ENCODE data around the gene SLC24A3.

- TF ChIP-seq CTCF (IDR thresholded peaks at IDR 0.05) (no peak), POLR2A (IDR thresholded peaks at IDR 0.05) (no peak), POLR2AphosphoS5 (IDR thresholded peaks at IDR 0.05) (no peak)
Measured at GRCh38 chr20:19392344-19393130, 180.1 kb downstream of the SLC24A3 start.

Measured in sigmoid colon (tissue), 4 donors.